HL-60 (cell line): ENCODE results near the gene NAA80.

Experiments
- DNase-seq, 2 experiments: peaks; one replicate each; pipeline ENCODE4 v3.0.0-alpha.2; 2010 to 2020; ENCODE audit warnings: low read depth in 1 of 2, low spot score in 1 of 2
- H3K27ac ChIP-seq: fragments of 250-450 bp; sonication (Bioruptor Pico); replicated peaks from 2 replicates; pipeline ENCODE4 v1.5.1; 2020; ENCODE audit warnings: mild to moderate bottlenecking, moderate library complexity
- H3K27me3 ChIP-seq: fragments of 250-450 bp; sonication (Bioruptor Pico); 2 replicates; pipeline ENCODE4 v1.5.1; 2021; ENCODE audit warnings: mild to moderate bottlenecking, moderate library complexity; ENCODE audit not compliant: insufficient read depth, poor library complexity, severe bottlenecking
- H3K4me3 ChIP-seq: replicated peaks from 2 replicates; pipeline ENCODE4 v1.5.1; 2011; ENCODE audit warnings: mild to moderate bottlenecking, control low read depth, low read length; ENCODE audit not compliant: insufficient read depth
- CTCF ChIP-seq: IDR thresholded peaks from one replicate; pipeline ENCODE4 v1.5.1; 2011; ENCODE audit warnings: low read length, control low read depth, inconsistent platforms; ENCODE audit not compliant: insufficient read depth
- GABPA ChIP-seq: IDR thresholded peaks from 2 replicates; pipeline ENCODE4 v1.6.1; 2012; ENCODE audit warnings: low read depth
- POLR2AphosphoS5 ChIP-seq: IDR thresholded peaks from 2 replicates; pipeline ENCODE4 v1.6.1; 2012; ENCODE audit warnings: low read depth
- REST ChIP-seq: IDR thresholded peaks from 2 replicates; pipeline ENCODE4 v1.6.1; 2012; ENCODE audit warnings: low read depth; ENCODE audit not compliant: insufficient replicate concordance
- SPI1 ChIP-seq: IDR thresholded peaks from 2 replicates; pipeline ENCODE4 v1.6.1; 2012; ENCODE audit warnings: low read depth, mild to moderate bottlenecking, borderline replicate concordance

Gene NAA80

GRCh38 chr3:50296721-50297383, 2.4 kb downstream of the NAA80 start:
- H3K4me3 ChIP-seq, result no peak overlapping the region
- TF ChIP-seq GABPA (no peak), CTCF (no peak), SPI1 (no peak), POLR2AphosphoS5 (no peak), REST (no peak)
- DNase-seq, result no peak
- no peaks in the 10 kb centered on the region for H3K27me3 ChIP-seq
- no peak overlapping the region for H3K27ac ChIP-seq

- H3K27ac ChIP-seq, result no peak overlapping the region
- DNase-seq, result no peak
- H3K4me3 ChIP-seq, result no peak overlapping the region
- no peaks in the 10 kb centered on the region for H3K27me3 ChIP-seq
- TF ChIP-seq SPI1 (no peak), POLR2AphosphoS5 (no peak), REST (no peak), GABPA (no peak), CTCF (no peak)
These were observed 3.4 kb downstream of the NAA80 start for GRCh38 chr3:50295553-50296431.

GRCh38 chr3:50294492-50295403, 4.5 kb downstream of the NAA80 start:
- Histone ChIP-seq H3K27me3 (no peaks in the 10 kb centered on the region), H3K27ac (no peak overlapping the region), H3K4me3 (no peak overlapping the region)
- no peak for DNase-seq
- TF ChIP-seq REST (no peak), GABPA (no peak), POLR2AphosphoS5 (no peak), CTCF (no peak), SPI1 (no peak)
